Stimulated activated CD8-positive, alpha-beta memory T cell treated with anti-CD3 and anti-CD28 coated beads, Interleukin-12 subunit alpha, Interleukin-12 subunit beta, amount 100 ng/mL, for 4 hours (primary cell): ENCODE results near the gene SERGEF.

Source experiments
- DNase-seq: peaks from one replicate; pipeline ENCODE4 v3.0.0-alpha.2; 2020; ENCODE audit warnings: low read depth

SERGEF gene

DNA sequence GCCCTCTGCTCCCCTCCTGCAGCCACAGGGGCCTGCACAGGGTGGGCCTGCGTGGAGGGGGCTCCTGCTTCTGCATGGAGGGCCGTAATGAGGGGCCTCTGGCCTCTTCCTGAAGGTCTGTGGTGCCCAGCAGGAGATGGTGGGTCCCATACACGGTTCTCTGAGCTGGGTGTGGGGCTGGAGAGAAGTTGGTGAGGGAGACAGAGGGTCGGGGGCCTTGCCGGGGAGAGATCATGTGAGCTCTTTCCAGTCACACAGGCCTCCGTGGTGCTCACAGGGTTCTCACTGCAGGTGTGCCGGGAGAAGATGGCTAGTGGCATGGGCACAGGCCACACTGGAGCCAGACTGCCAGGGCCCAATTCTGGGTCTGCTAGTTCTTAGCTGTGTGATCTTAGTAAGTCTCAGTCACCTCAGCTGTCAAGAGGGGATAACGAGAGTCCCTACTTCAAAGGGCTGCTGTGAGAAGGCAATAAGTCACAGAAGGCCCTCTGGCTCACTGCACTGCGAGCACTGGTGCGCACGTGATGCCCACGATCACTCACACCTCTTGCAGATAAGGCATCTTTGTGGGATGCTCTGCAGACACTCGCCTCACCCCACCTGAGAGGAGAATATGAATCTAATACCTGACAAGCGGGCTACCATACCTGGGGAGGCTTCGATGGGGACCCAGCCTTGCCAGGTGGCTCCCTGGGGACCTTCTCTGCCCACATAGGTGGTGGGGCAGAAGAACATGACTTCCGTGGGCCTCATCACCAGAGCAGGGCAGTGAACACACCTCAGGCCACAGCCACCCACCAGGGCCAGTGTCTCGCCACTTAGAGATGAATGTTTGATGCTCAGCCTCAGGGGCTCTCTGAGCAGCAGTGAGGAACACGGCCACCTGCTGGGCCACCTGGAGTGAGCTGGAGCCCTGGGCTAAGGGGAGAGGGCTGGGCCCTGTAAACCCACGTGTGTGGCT is 263.8 kb downstream of the SERGEF start:
- no peak for DNase-seq

DNA sequence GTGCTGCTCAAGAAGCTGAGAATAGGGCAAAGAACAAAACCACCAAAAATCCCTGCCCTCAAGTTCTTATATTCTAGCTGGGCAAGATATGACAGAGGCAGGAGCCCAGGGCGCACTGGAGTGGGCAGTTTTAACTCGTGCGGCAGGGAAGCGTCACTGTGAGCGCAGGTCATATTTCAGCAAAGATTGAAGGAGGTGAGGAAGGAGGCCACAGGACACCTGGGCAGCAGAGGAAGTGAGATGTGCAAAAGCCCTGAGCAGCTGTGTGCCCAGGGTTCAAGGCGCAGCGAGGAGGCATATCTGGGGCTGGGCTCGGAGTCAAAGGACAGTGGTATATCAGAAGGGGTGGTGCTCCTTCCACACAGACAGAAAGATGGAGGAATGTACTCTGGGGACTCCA is 264.8 kb downstream of the SERGEF start:
- no peak for DNase-seq

- DNase-seq = no peak
Measured at GRCh38 chr11:17747131-17747955, 265.5 kb downstream of the SERGEF start.

DNA sequence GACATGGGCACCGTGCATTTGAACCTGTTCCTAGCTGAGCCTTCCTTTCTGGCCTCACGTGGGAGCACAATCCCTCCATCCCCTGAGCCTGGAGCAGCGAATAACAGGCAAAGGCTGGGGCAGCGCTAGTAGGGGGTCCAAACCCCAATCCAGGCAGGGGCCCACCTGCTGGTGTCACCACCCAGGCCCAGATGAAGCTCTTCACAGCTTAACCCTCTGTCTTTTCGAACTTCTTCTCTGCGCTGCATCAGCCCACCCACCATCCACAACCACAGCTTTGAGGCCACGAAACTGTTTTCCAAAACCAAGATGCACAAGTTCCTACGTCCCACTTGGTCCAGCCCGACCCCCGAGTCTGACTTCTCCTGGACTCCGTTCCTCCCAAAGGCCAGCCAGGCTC is 266.8 kb downstream of the SERGEF start:
- DNase-seq = no peak

DNA sequence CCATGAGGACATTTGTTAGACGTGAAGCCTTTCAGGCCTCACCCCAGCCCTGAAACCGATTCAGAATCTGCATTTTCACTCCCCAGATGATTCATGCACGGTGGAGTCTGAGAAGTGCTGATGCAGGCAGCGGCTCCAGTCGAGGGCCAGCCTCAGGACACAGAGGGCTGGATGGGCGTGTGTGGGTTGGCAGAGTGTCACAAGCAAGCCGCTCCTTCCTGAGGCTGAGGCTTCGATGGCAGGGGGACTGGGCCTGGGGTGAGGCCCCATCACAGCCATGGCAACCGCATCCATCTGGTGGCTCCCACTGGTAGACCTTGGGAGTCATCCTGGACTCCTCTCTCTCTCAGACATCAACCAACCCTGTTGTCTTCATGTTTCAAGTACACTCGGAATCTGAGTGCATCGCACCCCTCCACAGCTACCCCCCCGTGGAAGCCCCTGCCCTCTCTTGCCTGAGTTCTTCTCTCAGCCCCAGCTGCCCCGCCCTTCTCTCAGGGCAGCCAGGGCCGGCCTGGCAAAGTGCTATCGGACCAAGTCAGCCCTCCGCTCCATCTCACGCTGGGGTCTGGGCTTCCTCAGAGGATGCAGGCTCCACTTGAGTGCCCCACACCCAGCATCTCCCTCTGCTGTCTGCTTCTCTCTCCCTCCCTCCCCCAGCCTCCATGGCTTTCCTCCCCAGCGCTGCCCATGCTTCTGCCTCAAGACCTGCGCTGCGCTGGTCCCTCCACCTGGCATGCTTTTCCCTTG is 267.6 kb downstream of the SERGEF start:
- no peak for DNase-seq

DNA sequence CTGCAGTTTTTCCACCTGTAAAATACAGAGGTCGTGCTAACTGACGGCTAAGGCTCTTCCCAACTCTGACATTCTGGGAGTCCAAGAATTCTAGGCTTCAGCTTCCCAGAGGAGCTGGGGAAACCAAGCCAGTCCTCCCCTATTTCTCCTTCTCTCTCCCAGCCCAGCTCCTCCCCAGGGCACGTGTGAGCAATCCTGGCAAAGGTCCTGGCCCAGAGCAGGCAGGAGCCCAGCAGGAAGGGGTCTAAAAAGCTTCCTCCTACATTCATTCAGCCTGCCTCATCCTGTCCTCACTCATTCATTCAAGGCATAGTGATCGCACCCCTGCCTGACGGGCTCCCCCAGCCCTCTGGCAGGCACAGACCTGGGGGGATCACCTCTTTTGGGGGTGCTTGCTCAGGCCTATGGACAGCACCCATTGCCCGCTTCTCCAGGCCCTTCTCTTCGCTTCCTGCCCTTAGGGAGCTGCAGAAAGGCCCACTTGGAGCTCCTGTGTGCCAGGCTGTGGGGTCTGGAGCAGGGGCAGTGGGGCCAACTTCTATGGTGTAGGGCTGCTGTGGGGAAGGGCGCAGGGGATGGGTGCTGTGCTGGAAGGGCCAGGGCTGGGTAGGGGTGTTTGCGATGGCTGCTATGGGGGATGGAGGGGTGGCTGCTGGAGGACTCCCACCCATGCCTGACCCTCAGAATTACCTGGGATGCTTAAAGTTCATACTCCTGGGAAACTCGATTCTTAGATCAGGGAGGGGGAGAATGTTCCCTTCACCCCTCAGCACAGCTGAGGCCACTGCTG is 268.5 kb downstream of the SERGEF start:
- DNase-seq = no peak

GRCh38 chr11:17743808-17744119 is 269.1 kb downstream of the SERGEF start:
- DNase-seq = no peak

- DNase-seq = no peak
Measured at GRCh38 chr11:17743026-17743807, 269.6 kb downstream of the SERGEF start.

DNA sequence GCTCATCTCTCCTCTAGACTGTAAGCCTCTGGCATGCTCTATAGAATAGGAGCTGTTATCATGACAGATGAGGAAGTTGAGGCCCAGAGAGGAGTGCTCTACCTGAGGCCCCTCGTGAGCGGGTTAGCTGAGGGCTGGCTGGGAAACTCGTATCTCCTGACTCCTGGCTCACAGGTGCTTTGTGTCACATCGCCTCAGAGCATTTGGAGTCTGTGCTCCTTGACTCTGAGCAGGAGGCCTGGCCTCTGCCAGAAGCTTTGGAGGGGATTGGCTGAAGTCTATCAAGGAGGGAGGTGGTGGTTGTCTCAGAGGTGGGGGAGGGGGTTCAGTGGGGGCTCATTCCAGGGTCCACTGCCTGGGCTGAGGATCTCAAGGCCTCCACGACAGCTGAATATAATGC is 270.8 kb downstream of the SERGEF start:
- DNase-seq = no peak

DNA sequence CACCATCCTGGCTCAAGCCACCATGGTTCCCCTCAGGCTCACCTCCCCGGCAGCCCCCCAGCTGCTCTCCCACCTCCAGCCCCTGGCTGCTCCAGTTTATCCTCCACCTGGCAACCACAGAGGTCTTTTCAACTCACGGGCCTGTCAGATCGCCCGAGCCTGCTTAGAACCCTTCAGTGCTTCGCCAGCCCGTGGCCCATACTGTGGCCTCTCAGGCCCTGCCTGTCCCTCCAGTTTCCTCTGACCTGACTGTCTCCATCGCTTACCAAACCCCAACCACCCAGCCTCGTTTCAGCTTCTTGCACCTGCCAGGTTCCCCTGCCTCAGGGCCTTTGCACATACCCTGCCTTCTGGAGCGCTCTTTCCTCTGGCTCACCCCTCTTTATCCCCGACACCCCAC is 271.4 kb downstream of the SERGEF start:
- DNase-seq = no peak

- DNase-seq = no peak
Measured at GRCh38 chr11:17740649-17741235, 272.1 kb downstream of the SERGEF start.

GRCh38 chr11:17739945-17740338 is 272.9 kb downstream of the SERGEF start:
- DNase-seq = no peak

DNA sequence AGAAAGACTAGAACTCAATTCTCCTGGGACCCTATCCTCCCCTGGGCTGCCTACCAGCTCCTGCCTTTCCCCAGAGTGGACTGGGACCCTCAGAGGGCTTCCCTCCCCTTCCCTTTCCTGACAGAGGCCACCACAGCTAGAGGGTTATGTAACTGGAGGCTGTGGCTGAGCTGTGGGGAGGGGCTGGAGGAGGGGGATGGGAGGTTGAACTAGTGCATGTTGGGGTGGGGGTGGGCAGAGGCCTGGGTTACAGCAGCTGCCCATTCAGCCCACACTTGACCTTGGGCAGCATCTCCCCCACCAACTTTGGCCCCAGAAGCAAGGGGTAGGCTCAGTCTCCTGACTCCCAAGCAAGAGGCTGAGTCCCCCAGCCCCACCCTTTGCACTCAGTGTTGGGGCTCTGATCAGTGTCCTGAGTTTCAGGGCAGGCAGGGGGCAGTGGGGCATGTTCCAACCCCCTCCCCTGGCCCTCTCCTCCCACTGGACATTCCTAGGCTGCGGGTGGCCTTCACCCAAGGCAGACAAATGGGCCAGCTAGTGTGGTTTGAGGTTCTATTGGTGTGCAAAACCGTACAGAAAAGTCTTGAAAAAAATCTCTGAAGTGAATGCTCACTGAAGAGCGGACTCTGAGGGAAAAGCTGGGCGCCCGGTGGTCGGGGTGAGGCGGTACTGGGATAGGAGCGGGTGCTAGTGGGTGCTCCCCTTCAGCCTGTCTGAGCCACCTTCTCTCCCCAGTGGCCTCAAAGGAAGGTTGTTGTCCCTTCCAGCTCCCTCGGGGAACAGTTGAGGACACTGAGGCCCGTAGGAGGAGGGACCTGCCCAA is 274.5 kb downstream of the SERGEF start:
- DNase-seq = no peak
